GM12891 (cell line): ENCODE data around the gene UQCRH.

Experiments
- POLR2A ChIP-seq: IDR thresholded peaks from 2 replicates; pipeline ENCODE4 v1.6.1; 2011; ENCODE audit warnings: low read depth, low read length, control low read depth
- POLR2AphosphoS5 ChIP-seq: IDR thresholded peaks from 2 replicates; pipeline ENCODE4 v1.6.1; 2011; ENCODE audit warnings: low read depth, low read length, control low read depth
- POU2F2 ChIP-seq: IDR thresholded peaks from 2 replicates; pipeline ENCODE4 v1.6.1; 2011; ENCODE audit warnings: low read depth, mild to moderate bottlenecking, control low read depth, low read length, moderate library complexity
- SPI1 ChIP-seq: IDR thresholded peaks from 2 replicates; pipeline ENCODE4 v1.6.1; 2011; ENCODE audit warnings: low read depth, low read length, control low read depth
- TAF1 ChIP-seq: IDR thresholded peaks from 2 replicates; pipeline ENCODE4 v1.6.1; 2011; ENCODE audit warnings: low read depth, low read length, control low read depth

- TF ChIP-seq POLR2A: no peak
- no peak for TF ChIP-seq TAF1
- TF ChIP-seq POLR2AphosphoS5: no peak
- TF ChIP-seq SPI1: no peak
- TF ChIP-seq POU2F2: no peak
These were observed 31.6 kb downstream of the UQCRH start for GRCh38 chr1:46335081-46335480.
